HCT116 (cell line): ENCODE data around the gene MLPH. TPM values are rescaled to one million over a fixed set of nuclear protein-coding genes. Genes with fewer than 3 reads are reported as not detected.

ENCODE experiments used
- ATAC-seq: fragments of 200-7000 bp; cut with Tn5 transposase; 2 replicates; pipeline ENCODE4 v1.9.1; 2020; ENCODE audit warnings: mild to moderate bottlenecking, moderate library complexity
- BruUV-seq: library from RNA; stranded (reverse); fragments of 400-500 nt; replicated peaks from 2 replicates; lab custom pipeline; 2021; lab: Mats Ljungman, UMichigan
- CTCF ChIA-PET: fragments of 300-600 bp; sonication (Branson Sonifier 250); formaldehyde crosslinking; loops from one replicate; lab custom pipeline; 2021; ENCODE audit warnings: antibody characterized with exemption; lab: Charles Lee
- POLR2A ChIA-PET: fragments of 300-600, 350-600 bp; sonication (Branson Sonifier 250); formaldehyde crosslinking; loops from one replicate; lab custom pipeline; 2021; ENCODE audit warnings: antibody characterized with exemption; lab: Charles Lee
- RAD21 ChIA-PET, 2 experiments: fragments of 300-600 bp; sonication (Branson Sonifier 250); formaldehyde crosslinking; loops; one replicate each; lab custom pipeline; 2023; ENCODE audit warnings: low total read pairs in 2 of 2; ENCODE audit not compliant: uncharacterized antibody in 2 of 2, unreplicated experiment in 2 of 2, low non-redundant PET in 1 of 2; lab: Charles Lee
- DNase-seq: peaks from one replicate; pipeline ENCODE4 v3.0.0-alpha.2; 2010; ENCODE audit warnings: low read depth, low spot score
- H2AFZ ChIP-seq: fragments of 200-600 bp; shearing (Covaris generic), sonication (generic); 2 replicates; pipeline ENCODE4 v1.6.1; 2017; ENCODE audit warnings: low read depth, mixed run types, mixed read lengths, antibody characterized with exemption, low read length; ENCODE audit not compliant: poor library complexity, severe bottlenecking
- H3K27ac ChIP-seq: 2 replicates; pipeline ENCODE4 v1.5.1; 2012; ENCODE audit warnings: low read depth, low read length
- H3K27me3 ChIP-seq: fragments of 200-600 bp; sonication (generic); 2 replicates; pipeline ENCODE4 v1.6.1; 2016; ENCODE audit warnings: mixed run types, low read length, mixed read lengths; ENCODE audit not compliant: insufficient read depth
- H3K36me3 ChIP-seq, 2 experiments: fragments of 200-500 bp in 1 of 2; fragments of 200-600 bp in 1 of 2; sonication (Bioruptor generic) in 1 of 2; sonication (generic) in 1 of 2; 2 replicates each; pipeline versions ENCODE4 v1.5.1 to v1.6.1; 2014 to 2016; ENCODE audit warnings: low read length in 2 of 2, inconsistent platforms in 1 of 2, mixed read lengths in 1 of 2, mixed run types in 1 of 2; ENCODE audit not compliant: insufficient read depth in 2 of 2, control insufficient read depth in 1 of 2
- H3K4me1 ChIP-seq, 2 experiments: fragments of 200-600 bp in 1 of 2; sonication (generic) in 1 of 2; 2 replicates each; pipeline versions ENCODE4 v1.5.1 to v1.6.1; 2012 to 2017; ENCODE audit warnings: low read length in 2 of 2, inconsistent platforms in 1 of 2, mild to moderate bottlenecking in 1 of 2, mixed read lengths in 1 of 2, mixed run types in 1 of 2, moderate library complexity in 1 of 2; ENCODE audit not compliant: insufficient read depth in 2 of 2, control insufficient read depth in 1 of 2
- H3K4me2 ChIP-seq: fragments of 200-600 bp; sonication (generic); 2 replicates; pipeline ENCODE4 v1.6.1; 2017; ENCODE audit warnings: mixed run types, low read length, mixed read lengths
- H3K4me3 ChIP-seq, 2 experiments: fragments of 200-600 bp in 1 of 2; sonication (generic) in 1 of 2; replicated peaks in 1 of 2; 2 replicates each; pipeline ENCODE4 v1.5.1; 2011 to 2016; ENCODE audit warnings: low read length in 2 of 2, control low read depth in 1 of 2, low read depth in 1 of 2, mild to moderate bottlenecking in 1 of 2, mixed read lengths in 1 of 2, mixed run types in 1 of 2
- H3K79me2 ChIP-seq: fragments of 200-600 bp; sonication (generic); 2 replicates; pipeline ENCODE4 v1.6.1; 2017; ENCODE audit warnings: mild to moderate bottlenecking, mixed run types, low read length, moderate library complexity, mixed read lengths; ENCODE audit not compliant: insufficient read depth
- H3K9ac ChIP-seq: fragments of 200-600 bp; sonication (generic); 2 replicates; pipeline ENCODE4 v1.6.1; 2016; ENCODE audit warnings: low read length, mixed read lengths
- H3K9me2 ChIP-seq: fragments of 200-600 bp; sonication (generic), shearing (Covaris generic); 2 replicates; pipeline ENCODE4 v1.6.1; 2017; ENCODE audit warnings: mixed run types, mild to moderate bottlenecking, moderate library complexity; ENCODE audit not compliant: insufficient read depth
- H3K9me3 ChIP-seq, 2 experiments: fragments of 200-500 bp in 1 of 2; fragments of 200-600 bp in 1 of 2; sonication (Bioruptor generic) in 1 of 2; sonication (generic) in 1 of 2; 2 replicates each; pipeline ENCODE4 v1.6.1; 2014 to 2017; ENCODE audit warnings: low read length in 2 of 2, mixed read lengths in 2 of 2, inconsistent platforms in 1 of 2, low read depth in 1 of 2, mild to moderate bottlenecking in 1 of 2, mixed run types in 1 of 2, moderate library complexity in 1 of 2; ENCODE audit not compliant: control insufficient read depth in 1 of 2, insufficient read depth in 1 of 2
- H4K20me1 ChIP-seq: fragments of 200-600 bp; sonication (generic), shearing (Covaris generic); 2 replicates; pipeline ENCODE4 v1.6.1; 2017; ENCODE audit warnings: mixed run types, mild to moderate bottlenecking, moderate library complexity; ENCODE audit not compliant: insufficient read depth
- ATF3 ChIP-seq: IDR thresholded peaks from 2 replicates; pipeline ENCODE4 v1.6.1; 2012
- CBX3 ChIP-seq: IDR thresholded peaks from 2 replicates; pipeline ENCODE4 v1.6.1; 2012; ENCODE audit warnings: low read depth
- CEBPB ChIP-seq: IDR thresholded peaks from 2 replicates; pipeline ENCODE4 v1.6.1; 2012; ENCODE audit warnings: low read depth
- ELF1 ChIP-seq: IDR thresholded peaks from 2 replicates; pipeline ENCODE4 v1.6.1; 2012; ENCODE audit warnings: low read depth, borderline replicate concordance
- EZH2 ChIP-seq: fragments of 200-600 bp; sonication (generic); IDR thresholded peaks from 2 replicates; pipeline ENCODE4 v1.6.1; 2017; ENCODE audit warnings: antibody characterized with exemption, mixed run types
- FOSL1 ChIP-seq: IDR thresholded peaks from 2 replicates; pipeline ENCODE4 v1.6.1; 2012; ENCODE audit warnings: low read depth
- JUND ChIP-seq: IDR thresholded peaks from 2 replicates; pipeline ENCODE4 v1.6.1; 2012
- MAX ChIP-seq: IDR thresholded peaks from 2 replicates; pipeline ENCODE4 v1.6.1; 2012
- POLR2AphosphoS5 ChIP-seq: IDR thresholded peaks from 2 replicates; pipeline ENCODE4 v1.6.1; 2011; ENCODE audit warnings: mild to moderate bottlenecking, low read depth, low read length, moderate library complexity
- SP1 ChIP-seq: IDR thresholded peaks from 2 replicates; pipeline ENCODE4 v1.6.1; 2012; ENCODE audit warnings: low read depth
- TCF7L2 ChIP-seq: IDR thresholded peaks from 2 replicates; pipeline ENCODE4 v1.7.0; 2011; ENCODE audit warnings: borderline replicate concordance, inconsistent platforms; ENCODE audit not compliant: insufficient read depth, insufficient read length; ENCODE audit errors: extremely low read depth
- ZFX ChIP-seq: fragments of 450-650 bp; IDR thresholded peaks from 2 replicates; pipeline ENCODE4 v1.6.1; 2017
- ZNF274 ChIP-seq: fragments of 200-500 bp; sonication (Bioruptor generic); IDR thresholded peaks from 2 replicates; pipeline ENCODE4 v1.6.1; 2014; ENCODE audit warnings: mild to moderate bottlenecking, low read depth, low read length, inconsistent platforms
- intact Hi-C: fragments of 100-400 bp; cut with micrococcal nuclease; formaldehyde crosslinking; loops from 2 replicates; pipeline ENCODE4 v1.10.0; 2022
- total RNA-seq: library from RNA; stranded (reverse); gene quantifications from one replicate; pipeline ENCODE4 v1.2.1, GENCODE V29; 2021; ENCODE audit not compliant: unreplicated experiment
- TF ChIP-seq, protein P1 (sequence below), 3 experiments: fragments of 200-600 bp in 1 of 3; sonication (generic) in 1 of 3; IDR thresholded peaks in 2 of 3; conservative IDR thresholded peaks in 1 of 3; 2 replicates each; pipeline ENCODE4 v1.5.1; 2012 to 2017; ENCODE audit warnings: low read depth in 2 of 3, low read length in 2 of 3, antibody characterized with exemption in 1 of 3, borderline replicate concordance in 1 of 3, control low read depth in 1 of 3, mild to moderate bottlenecking in 1 of 3, mixed read lengths in 1 of 3, mixed run types in 1 of 3, moderate library complexity in 1 of 3; ENCODE audit not compliant: insufficient read depth in 1 of 3
- TF ChIP-seq, protein P2 (sequence below): IDR thresholded peaks from 2 replicates; pipeline ENCODE4 v1.6.1; 2012; ENCODE audit warnings: low read depth

Gene MLPH
- total RNA-seq, 1 experiment from 2014 or later = 81.4 TPM

DNA sequence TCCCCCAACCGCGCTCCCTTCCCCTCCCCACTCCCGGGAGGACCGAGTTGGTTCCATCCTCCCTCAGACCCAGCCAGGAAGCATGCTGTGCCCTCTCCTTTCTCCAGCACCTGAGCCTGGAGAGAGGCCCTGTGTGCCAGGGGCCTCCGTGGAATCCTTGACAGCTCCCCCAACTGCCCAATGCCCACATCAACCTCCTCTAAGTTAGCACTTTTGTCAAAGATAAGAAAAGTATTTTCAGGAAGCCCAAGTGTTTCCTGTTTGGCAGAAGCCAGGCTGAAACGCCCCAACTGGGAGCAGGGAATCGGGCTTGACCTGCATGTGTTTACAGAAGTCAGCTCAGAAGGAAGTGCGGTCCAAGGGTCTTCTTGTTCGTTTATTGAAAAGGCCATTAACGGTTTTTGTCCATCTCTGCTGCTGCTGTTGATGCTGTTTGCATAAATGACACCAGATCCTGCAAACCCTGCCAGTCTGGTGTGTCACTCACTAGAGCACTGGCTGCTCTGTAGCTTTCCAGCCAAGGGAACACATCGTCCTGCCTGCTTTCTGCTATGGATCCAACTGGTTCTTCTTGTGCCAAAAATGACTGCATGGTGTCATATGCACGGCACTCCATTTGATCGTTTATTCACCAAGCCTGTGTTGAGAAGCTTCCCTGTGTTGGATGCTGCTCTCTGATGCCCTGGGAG is 37.7 kb upstream of the MLPH start (continued):
- TF ChIP-seq CBX3 (no peak), ZFX (no peak), FOSL1 (no peak), ZNF274 (no peak), SP1 (no peak), JUND (no peak), ELF1 (no peak), CEBPB (no peak), TCF7L2 (no peak)

DNA sequence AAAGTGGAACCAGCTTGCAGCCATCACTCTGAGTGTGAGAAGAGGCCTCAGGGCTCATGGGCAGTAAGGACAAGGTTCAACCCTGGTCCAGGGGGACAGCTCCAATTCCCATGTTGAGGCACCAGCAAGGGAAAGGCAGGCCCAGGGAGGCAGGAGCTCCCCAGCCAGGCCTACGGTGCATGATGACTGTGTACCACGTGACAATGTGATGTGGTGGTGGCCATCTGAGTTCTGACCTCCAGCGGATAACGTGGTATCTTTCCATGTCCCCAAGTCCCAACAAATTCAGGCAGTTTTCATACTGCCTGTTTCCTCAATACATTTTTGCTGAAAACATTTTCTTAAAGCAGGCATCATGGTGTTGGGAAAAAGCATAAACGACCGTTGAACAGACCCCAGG is 36.9 kb upstream of the MLPH start:
- no peak overlapping the region for H3K9ac ChIP-seq
- ChIA-PET RAD21 (no interaction called here), POLR2A (no interaction called here)
- H3K36me3 ChIP-seq = no peaks in the 10 kb centered on the region
- H3K4me2 ChIP-seq = no peak overlapping the region
- H3K9me2 ChIP-seq = no peaks in the 10 kb centered on the region
- intact Hi-C loops = no loop called here
- H2AFZ ChIP-seq = no peak overlapping the region
- H3K27me3 ChIP-seq = no peaks in the 10 kb centered on the region
- no peak for DNase-seq
- H3K4me1 ChIP-seq = no peaks in the 10 kb centered on the region
- TF ChIP-seq EZH2 = no peak
- TF ChIP-seq JUND = no peak
- TF ChIP-seq, protein P1, sequence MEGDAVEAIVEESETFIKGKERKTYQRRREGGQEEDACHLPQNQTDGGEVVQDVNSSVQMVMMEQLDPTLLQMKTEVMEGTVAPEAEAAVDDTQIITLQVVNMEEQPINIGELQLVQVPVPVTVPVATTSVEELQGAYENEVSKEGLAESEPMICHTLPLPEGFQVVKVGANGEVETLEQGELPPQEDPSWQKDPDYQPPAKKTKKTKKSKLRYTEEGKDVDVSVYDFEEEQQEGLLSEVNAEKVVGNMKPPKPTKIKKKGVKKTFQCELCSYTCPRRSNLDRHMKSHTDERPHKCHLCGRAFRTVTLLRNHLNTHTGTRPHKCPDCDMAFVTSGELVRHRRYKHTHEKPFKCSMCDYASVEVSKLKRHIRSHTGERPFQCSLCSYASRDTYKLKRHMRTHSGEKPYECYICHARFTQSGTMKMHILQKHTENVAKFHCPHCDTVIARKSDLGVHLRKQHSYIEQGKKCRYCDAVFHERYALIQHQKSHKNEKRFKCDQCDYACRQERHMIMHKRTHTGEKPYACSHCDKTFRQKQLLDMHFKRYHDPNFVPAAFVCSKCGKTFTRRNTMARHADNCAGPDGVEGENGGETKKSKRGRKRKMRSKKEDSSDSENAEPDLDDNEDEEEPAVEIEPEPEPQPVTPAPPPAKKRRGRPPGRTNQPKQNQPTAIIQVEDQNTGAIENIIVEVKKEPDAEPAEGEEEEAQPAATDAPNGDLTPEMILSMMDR (IDR thresholded peaks at IDR 0.05 in 2 of 3, conservative IDR thresholded peaks at IDR 0.05 in 1 of 3; ENCODE audit: borderline replicate concordance in 1 of 3, insufficient read depth in 1 of 3, low read depth in 2 of 3, low read length in 2 of 3) = no peak
- TF ChIP-seq MAX = no peak
- TF ChIP-seq CBX3 = no peak
- TF ChIP-seq ATF3 = no peak
- TF ChIP-seq POLR2AphosphoS5 = no peak
- no peak for TF ChIP-seq SP1
- TF ChIP-seq, protein P2, sequence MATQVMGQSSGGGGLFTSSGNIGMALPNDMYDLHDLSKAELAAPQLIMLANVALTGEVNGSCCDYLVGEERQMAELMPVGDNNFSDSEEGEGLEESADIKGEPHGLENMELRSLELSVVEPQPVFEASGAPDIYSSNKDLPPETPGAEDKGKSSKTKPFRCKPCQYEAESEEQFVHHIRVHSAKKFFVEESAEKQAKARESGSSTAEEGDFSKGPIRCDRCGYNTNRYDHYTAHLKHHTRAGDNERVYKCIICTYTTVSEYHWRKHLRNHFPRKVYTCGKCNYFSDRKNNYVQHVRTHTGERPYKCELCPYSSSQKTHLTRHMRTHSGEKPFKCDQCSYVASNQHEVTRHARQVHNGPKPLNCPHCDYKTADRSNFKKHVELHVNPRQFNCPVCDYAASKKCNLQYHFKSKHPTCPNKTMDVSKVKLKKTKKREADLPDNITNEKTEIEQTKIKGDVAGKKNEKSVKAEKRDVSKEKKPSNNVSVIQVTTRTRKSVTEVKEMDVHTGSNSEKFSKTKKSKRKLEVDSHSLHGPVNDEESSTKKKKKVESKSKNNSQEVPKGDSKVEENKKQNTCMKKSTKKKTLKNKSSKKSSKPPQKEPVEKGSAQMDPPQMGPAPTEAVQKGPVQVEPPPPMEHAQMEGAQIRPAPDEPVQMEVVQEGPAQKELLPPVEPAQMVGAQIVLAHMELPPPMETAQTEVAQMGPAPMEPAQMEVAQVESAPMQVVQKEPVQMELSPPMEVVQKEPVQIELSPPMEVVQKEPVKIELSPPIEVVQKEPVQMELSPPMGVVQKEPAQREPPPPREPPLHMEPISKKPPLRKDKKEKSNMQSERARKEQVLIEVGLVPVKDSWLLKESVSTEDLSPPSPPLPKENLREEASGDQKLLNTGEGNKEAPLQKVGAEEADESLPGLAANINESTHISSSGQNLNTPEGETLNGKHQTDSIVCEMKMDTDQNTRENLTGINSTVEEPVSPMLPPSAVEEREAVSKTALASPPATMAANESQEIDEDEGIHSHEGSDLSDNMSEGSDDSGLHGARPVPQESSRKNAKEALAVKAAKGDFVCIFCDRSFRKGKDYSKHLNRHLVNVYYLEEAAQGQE = no peak
- no peak for TF ChIP-seq FOSL1
- no peak for TF ChIP-seq CEBPB
- no peak for TF ChIP-seq ZFX
- TF ChIP-seq, all 23 proteins: peak for 0
- Histone ChIP-seq H4K20me1 (no peaks in the 10 kb centered on the region), H3K9me3 (no peaks in the 10 kb centered on the region), H3K79me2 (no peaks in the 10 kb centered on the region), H3K27ac (no peak overlapping the region), H3K4me3 (no peak overlapping the region)
- ATAC-seq = no peak
- CTCF ChIA-PET = no interaction called here
- BruUV-seq = no TSS peak
